HEK293 (cell line): ENCODE data around the gene AK6.

Source experiments
- CTCF ChIA-PET: fragments of 350-600 bp; formaldehyde crosslinking; extraction: SDS; loops from one replicate; lab custom pipeline; 2021; ENCODE audit warnings: antibody characterized with exemption; lab: Yijun Ruan, JAX
- POLR2A ChIA-PET: fragments of 300-600 bp; formaldehyde crosslinking; extraction: SDS; loops from one replicate; lab custom pipeline; 2020; ENCODE audit warnings: antibody characterized with exemption, inconsistent platforms; lab: Yijun Ruan, JAX
- H3K27ac ChIP-seq: fragments of 200-500 bp; sonication (Bioruptor generic); 2 replicates; pipeline ENCODE4 v1.5.1; 2014; ENCODE audit warnings: low read depth, low read length, control low read depth, inconsistent platforms; ENCODE audit errors: extremely low read depth
- H3K36me3 ChIP-seq, 2 experiments: fragments of 200-500 bp in 1 of 2; sonication (Bioruptor generic) in 1 of 2; 1 replicate in 1 of 2; 2 replicates in 1 of 2; pipeline ENCODE4 v1.5.1; 2014 to 2017; ENCODE audit warnings: inconsistent platforms in 2 of 2, low read length in 2 of 2; ENCODE audit not compliant: control insufficient read depth in 2 of 2, insufficient read depth in 1 of 2
- H3K4me1 ChIP-seq: fragments of 200-500 bp; sonication (Bioruptor generic); 2 replicates; pipeline ENCODE4 v1.5.1; 2014; ENCODE audit warnings: mild to moderate bottlenecking, low read length, inconsistent platforms; ENCODE audit not compliant: control insufficient read depth, insufficient read depth
- H3K4me3 ChIP-seq: 2 replicates; pipeline ENCODE4 v1.5.1; 2011; ENCODE audit warnings: low read depth, mild to moderate bottlenecking, control low read depth, low read length, moderate library complexity
- H3K9me3 ChIP-seq: fragments of 200-500 bp; sonication (Bioruptor generic); 2 replicates; pipeline ENCODE4 v1.5.1; 2014; ENCODE audit warnings: low read depth, low read length, inconsistent platforms; ENCODE audit not compliant: control insufficient read depth, insufficient read depth
- GLI2 ChIP-seq: fragments of 450-650 bp; formaldehyde crosslinking; IDR thresholded peaks from 2 replicates; pipeline ENCODE4; 2017; ENCODE audit warnings: missing biosample characterization, missing genetic modification characterization, low read depth, borderline replicate concordance
- GLIS2 ChIP-seq: fragments of 450-650 bp; formaldehyde crosslinking; IDR thresholded peaks from 2 replicates; pipeline ENCODE4 v1.5.1; 2016; ENCODE audit warnings: missing biosample characterization, missing genetic modification characterization
- HIC1 ChIP-seq: fragments of 450-650 bp; formaldehyde crosslinking; IDR thresholded peaks from 2 replicates; pipeline ENCODE4 v1.5.1; 2016; ENCODE audit warnings: missing biosample characterization, missing genetic modification characterization
- IKZF3 ChIP-seq: fragments of 450-650 bp; IDR thresholded peaks from 2 replicates; pipeline ENCODE4 v1.5.0; 2018; ENCODE audit warnings: missing biosample characterization, mild to moderate bottlenecking, missing genetic modification characterization, moderate library complexity
- KLF1 ChIP-seq: fragments of 450-650 bp; formaldehyde crosslinking; IDR thresholded peaks from 2 replicates; pipeline ENCODE4 v1.5.1; 2016; ENCODE audit warnings: missing biosample characterization, missing genetic modification characterization
- OVOL3 ChIP-seq: fragments of 450-650 bp; formaldehyde crosslinking; IDR thresholded peaks from 2 replicates; pipeline ENCODE4 v1.5.1; 2016; ENCODE audit warnings: missing biosample characterization, missing genetic modification characterization
- PRDM1 ChIP-seq: fragments of 450-650 bp; formaldehyde crosslinking; IDR thresholded peaks from 2 replicates; pipeline ENCODE4; 2016; ENCODE audit warnings: missing biosample characterization, missing genetic modification characterization
- PRDM10 ChIP-seq: fragments of 450-650 bp; formaldehyde crosslinking; IDR thresholded peaks from 2 replicates; pipeline ENCODE4 v1.5.1; 2016; ENCODE audit warnings: missing biosample characterization, missing genetic modification characterization
- YY1 ChIP-seq: fragments of 450-650 bp; formaldehyde crosslinking; IDR thresholded peaks from 2 replicates; pipeline ENCODE4 v1.5.1; 2018; ENCODE audit warnings: missing biosample characterization, missing genetic modification characterization
- ZBTB26 ChIP-seq: fragments of 450-650 bp; formaldehyde crosslinking; optimal IDR thresholded peaks from 2 replicates; pipeline ENCODE3; 2016; ENCODE audit warnings: missing biosample characterization, mild to moderate bottlenecking, missing genetic modification characterization
- ZBTB48 ChIP-seq: fragments of 450-650 bp; formaldehyde crosslinking; IDR thresholded peaks from 2 replicates; pipeline ENCODE4 v1.5.1; 2016; ENCODE audit warnings: missing biosample characterization, missing genetic modification characterization
- ZBTB8A ChIP-seq: fragments of 450-650 bp; formaldehyde crosslinking; IDR thresholded peaks from 2 replicates; pipeline ENCODE4 v1.5.1; 2016; ENCODE audit warnings: missing biosample characterization, missing genetic modification characterization
- ZFP69B ChIP-seq: fragments of 450-650 bp; formaldehyde crosslinking; IDR thresholded peaks from 2 replicates; pipeline ENCODE4 v1.5.1; 2016; ENCODE audit warnings: missing biosample characterization, missing genetic modification characterization
- ZIC2 ChIP-seq: fragments of 450-650 bp; formaldehyde crosslinking; IDR thresholded peaks from 2 replicates; pipeline ENCODE4 v1.5.1; 2016; ENCODE audit warnings: missing biosample characterization, missing genetic modification characterization
- ZNF140 ChIP-seq: fragments of 450-650 bp; formaldehyde crosslinking; IDR thresholded peaks from 2 replicates; pipeline ENCODE4 v1.5.1; 2016; ENCODE audit warnings: missing biosample characterization, missing genetic modification characterization
- ZNF174 ChIP-seq: fragments of 450-650 bp; formaldehyde crosslinking; IDR thresholded peaks from 2 replicates; pipeline ENCODE4 v1.5.0; 2017; ENCODE audit warnings: missing biosample characterization, mild to moderate bottlenecking, missing genetic modification characterization
- ZNF23 ChIP-seq: fragments of 450-650 bp; formaldehyde crosslinking; IDR thresholded peaks from 2 replicates; pipeline ENCODE4 v1.5.1; 2016; ENCODE audit warnings: missing biosample characterization, missing genetic modification characterization, borderline replicate concordance
- ZNF350 ChIP-seq: fragments of 450-650 bp; formaldehyde crosslinking; IDR thresholded peaks from 2 replicates; pipeline ENCODE4 v1.5.0; 2017; ENCODE audit warnings: missing biosample characterization, mild to moderate bottlenecking, missing genetic modification characterization
- ZNF394 ChIP-seq: fragments of 450-650 bp; formaldehyde crosslinking; IDR thresholded peaks from 2 replicates; pipeline ENCODE4 v1.5.1; 2016; ENCODE audit warnings: missing biosample characterization, missing genetic modification characterization, mild to moderate bottlenecking, moderate library complexity, borderline replicate concordance
- ZNF398 ChIP-seq: fragments of 450-650 bp; formaldehyde crosslinking; IDR thresholded peaks from 2 replicates; pipeline ENCODE4 v1.5.1; 2017; ENCODE audit warnings: missing biosample characterization, missing genetic modification characterization
- ZNF514 ChIP-seq: fragments of 450-650 bp; formaldehyde crosslinking; IDR thresholded peaks from 2 replicates; pipeline ENCODE4 v1.5.1; 2016; ENCODE audit warnings: missing biosample characterization, missing genetic modification characterization
- ZNF623 ChIP-seq: fragments of 450-650 bp; formaldehyde crosslinking; IDR thresholded peaks from 2 replicates; pipeline ENCODE4 v1.5.1; 2016; ENCODE audit warnings: missing biosample characterization, missing genetic modification characterization
- ZNF629 ChIP-seq: fragments of 450-650 bp; formaldehyde crosslinking; IDR thresholded peaks from 2 replicates; pipeline ENCODE4 v1.5.1; 2017; ENCODE audit warnings: missing biosample characterization, missing genetic modification characterization
- ZNF701 ChIP-seq: fragments of 450-650 bp; formaldehyde crosslinking; IDR thresholded peaks from 2 replicates; pipeline ENCODE4 v1.5.1; 2016; ENCODE audit warnings: missing biosample characterization, missing genetic modification characterization
- ZNF747 ChIP-seq: fragments of 450-650 bp; formaldehyde crosslinking; IDR thresholded peaks from 2 replicates; pipeline ENCODE4 v1.5.1; 2016; ENCODE audit warnings: missing biosample characterization, missing genetic modification characterization
- ZNF843 ChIP-seq: fragments of 450-650 bp; formaldehyde crosslinking; IDR thresholded peaks from 2 replicates; pipeline ENCODE4 v1.5.1; 2016; ENCODE audit warnings: missing biosample characterization, missing genetic modification characterization

The AK6 gene

GRCh38 chr5:69335341-69335935, 33.9 kb downstream of the AK6 start:
- ChIA-PET CTCF (interaction anchor here (0.6 to 2.7 kb wide), 19 partner anchors 12 to 833 kb away, joined by 3 to 12 read pairs (median 4); partner anchors contain the start of gene SLC30A5), POLR2A (interaction anchor here (0.7 to 1.4 kb wide), 2 partner anchors 34 to 242 kb away, joined by 3 to 5 read pairs; partner anchors contain the start of genes AK6, SLC30A5 and TAF9)
- Histone ChIP-seq H3K9me3 (no peaks in the 10 kb centered on the region), H3K4me1 (0 out of 2 replicates have a peak, but pooled peaks cover 2% of the 10 kb centered on the region), H3K27ac (no peak overlapping the region), H3K4me3 (no peak overlapping the region), H3K36me3 (no peaks in the 10 kb centered on the region)
- TF ChIP-seq YY1 (no peak), ZNF514 (tag by site-specific recombination) (no peak), HIC1 (no peak), ZNF629 (tag by site-specific recombination) (no peak), PRDM10 (no peak), IKZF3 (tag by site-specific recombination) (no peak), GLI2 (tag by site-specific recombination) (no peak), OVOL3 (tag by site-specific recombination) (no peak), ZNF623 (no peak), ZNF350 (tag by site-specific recombination) (no peak), ZBTB8A (no peak), ZNF701 (tag by site-specific recombination) (no peak), ZNF394 (tag by site-specific recombination) (no peak)

GRCh38 chr5:69334793-69335268, 34.5 kb downstream of the AK6 start:
- ChIA-PET POLR2A (interaction anchor here (0.7 to 1.4 kb wide), 2 partner anchors 34 to 241 kb away, joined by 3 to 5 read pairs; partner anchors contain the start of genes AK6, SLC30A5 and TAF9), CTCF (interaction anchor here (0.6 to 2.7 kb wide), 21 partner anchors 13 to 832 kb away, joined by 3 to 12 read pairs (median 4); partner anchors contain the start of gene SLC30A5)
- Histone ChIP-seq H3K4me1 (peaks cover 5% of the 10 kb centered on the region; the same call in 1 of the 2 replicates), H3K36me3 (no peaks in the 10 kb centered on the region), H3K27ac (no peak overlapping the region), H3K4me3 (no peak overlapping the region), H3K9me3 (no peaks in the 10 kb centered on the region)
- TF ChIP-seq ZNF629 (tag by site-specific recombination), result no peak
- no peak for TF ChIP-seq ZNF140 (tag by site-specific recombination)
- no peak for TF ChIP-seq ZNF843
- TF ChIP-seq ZNF747 (tag by site-specific recombination), result no peak
- TF ChIP-seq ZBTB26 (tag by site-specific recombination), result peak; percentile 31
- peak; percentile 82 for TF ChIP-seq ZNF398 (tag by site-specific recombination)
- TF ChIP-seq ZFP69B (tag by site-specific recombination), result no peak
- TF ChIP-seq ZNF23 (tag by site-specific recombination), result no peak
- no peak for TF ChIP-seq GLIS2
- no peak for TF ChIP-seq KLF1
- TF ChIP-seq ZBTB48 (tag by site-specific recombination), result no peak
- TF ChIP-seq ZNF174 (tag by site-specific recombination), result no peak
- no peak for TF ChIP-seq ZIC2 (tag by site-specific recombination)
- no peak for TF ChIP-seq PRDM1
